ENCODE data around the gene CDYL.
"Not testable (repeated sequence)": the region's sequence is repeated elsewhere in the genome, so short reads cannot be mapped to it uniquely, and the experiment has no call there.

The CDYL gene

GRCh38 chr6:4987432-4987831 is 211.2 kb downstream of the CDYL start:
- no peak for ATAC-seq (replicated peaks; ENCODE audit: extremely low read depth, poor library complexity, severe bottlenecking)
- DNase-seq (ENCODE audit: low spot score in 2 of 2), result no peak
- Mint-ChIP-seq H3K27ac (ENCODE audit: low read depth) (no peak overlapping the region), H3K27me3 (peaks cover 32% of the 10 kb centered on the region), H3K4me1 (no peaks in the 10 kb centered on the region), H3K9me3 (no peaks in the 10 kb centered on the region), H3K4me3 (no peak overlapping the region), H3K36me3 (ENCODE audit: insufficient read depth) (no peaks in the 10 kb centered on the region)

- Mint-ChIP-seq H3K36me3 (ENCODE audit: insufficient read depth) (peaks cover 10% of the 10 kb centered on the region), H3K4me3 (no peak overlapping the region), H3K9me3 (no peaks in the 10 kb centered on the region), H3K27me3 (no peaks in the 10 kb centered on the region), H3K27ac (ENCODE audit: low read depth) (no peak overlapping the region), H3K4me1 (no peaks in the 10 kb centered on the region)
- ATAC-seq (replicated peaks; ENCODE audit: extremely low read depth, poor library complexity, severe bottlenecking) (no peak), DNase-seq (ENCODE audit: low spot score in 2 of 2) (no peak)
Measured at GRCh38 chr6:4994741-4995140, 218.5 kb downstream of the CDYL start.

DNA sequence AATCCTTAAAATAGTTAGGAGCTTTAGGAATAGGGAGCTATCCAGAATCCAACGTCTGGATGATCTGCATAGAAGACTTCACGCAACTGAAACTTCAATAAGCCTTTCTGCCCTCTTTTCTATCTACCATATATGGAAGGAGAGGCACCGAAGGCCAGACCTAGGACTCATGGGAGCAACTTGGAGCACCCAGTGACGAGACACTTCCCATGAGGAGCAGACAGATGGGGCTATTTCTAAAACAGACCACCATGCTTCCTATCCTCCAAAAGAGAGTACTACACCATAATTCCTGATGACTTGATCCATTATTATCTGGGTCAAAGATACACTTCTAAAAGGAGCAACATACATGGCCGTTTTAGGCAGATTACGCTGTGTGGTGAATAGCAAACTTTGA is 221.7 kb downstream of the CDYL start:
- Mint-ChIP-seq H3K27ac (ENCODE audit: low read depth) (no peak overlapping the region), H3K4me3 (no peak overlapping the region), H3K27me3 (no peaks in the 10 kb centered on the region), H3K9me3 (no peaks in the 10 kb centered on the region), H3K4me1 (no peaks in the 10 kb centered on the region), H3K36me3 (ENCODE audit: insufficient read depth) (peaks cover 15% of the 10 kb centered on the region)
- no peak for DNase-seq (ENCODE audit: low spot score in 2 of 2)
- ATAC-seq (replicated peaks; ENCODE audit: extremely low read depth, poor library complexity, severe bottlenecking), result no peak

DNA sequence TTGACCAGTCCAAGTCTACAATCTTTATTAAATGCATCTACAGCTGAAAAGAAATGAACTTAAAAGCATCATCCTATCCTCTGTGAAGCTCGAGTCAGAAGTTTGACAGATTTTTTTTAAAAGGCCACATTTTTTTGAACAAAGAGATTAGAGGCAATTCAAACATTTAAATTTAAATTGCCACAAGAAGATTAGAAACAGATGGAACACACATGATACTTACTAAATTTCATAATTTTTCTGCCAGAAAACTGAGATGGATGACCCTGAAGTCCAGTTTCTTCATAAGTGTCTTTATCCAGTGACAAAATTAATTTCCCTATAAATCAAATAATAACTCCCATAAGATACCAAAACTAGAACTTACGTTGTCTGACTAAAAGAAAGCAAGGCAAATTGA is 223.4 kb downstream of the CDYL start:
- DNase-seq (ENCODE audit: low spot score in 2 of 2) (no peak), ATAC-seq (replicated peaks; ENCODE audit: extremely low read depth, poor library complexity, severe bottlenecking) (no peak)
- Mint-ChIP-seq H3K4me3 (no peak overlapping the region), H3K27ac (ENCODE audit: low read depth) (no peak overlapping the region), H3K36me3 (ENCODE audit: insufficient read depth) (peaks cover 11% of the 10 kb centered on the region), H3K4me1 (peaks cover 8% of the 10 kb centered on the region), H3K27me3 (no peaks in the 10 kb centered on the region), H3K9me3 (no peaks in the 10 kb centered on the region)

- Mint-ChIP-seq H3K27me3 (no peaks in the 10 kb centered on the region), H3K4me1 (peaks cover 8% of the 10 kb centered on the region), H3K9me3 (no peaks in the 10 kb centered on the region), H3K4me3 (peak within 1 kb of the TSS; percentile 85), H3K27ac (ENCODE audit: low read depth) (peak within 1 kb of the TSS; percentile 82), H3K36me3 (ENCODE audit: insufficient read depth) (peaks cover 9% of the 10 kb centered on the region)
- DNase-seq (ENCODE audit: low spot score in 2 of 2), result peak; percentile 96 to 99
- ATAC-seq (replicated peaks; ENCODE audit: extremely low read depth, poor library complexity, severe bottlenecking), result peak; percentile 94
Measured at GRCh38 chr6:5003604-5004372, 227.6 kb downstream of the CDYL start, which contains the start of gene RPP40. RPP40 (minus strand) TSS chr6:5004037; CDS start chr6:5004002, 35 bp downstream.

DNA sequence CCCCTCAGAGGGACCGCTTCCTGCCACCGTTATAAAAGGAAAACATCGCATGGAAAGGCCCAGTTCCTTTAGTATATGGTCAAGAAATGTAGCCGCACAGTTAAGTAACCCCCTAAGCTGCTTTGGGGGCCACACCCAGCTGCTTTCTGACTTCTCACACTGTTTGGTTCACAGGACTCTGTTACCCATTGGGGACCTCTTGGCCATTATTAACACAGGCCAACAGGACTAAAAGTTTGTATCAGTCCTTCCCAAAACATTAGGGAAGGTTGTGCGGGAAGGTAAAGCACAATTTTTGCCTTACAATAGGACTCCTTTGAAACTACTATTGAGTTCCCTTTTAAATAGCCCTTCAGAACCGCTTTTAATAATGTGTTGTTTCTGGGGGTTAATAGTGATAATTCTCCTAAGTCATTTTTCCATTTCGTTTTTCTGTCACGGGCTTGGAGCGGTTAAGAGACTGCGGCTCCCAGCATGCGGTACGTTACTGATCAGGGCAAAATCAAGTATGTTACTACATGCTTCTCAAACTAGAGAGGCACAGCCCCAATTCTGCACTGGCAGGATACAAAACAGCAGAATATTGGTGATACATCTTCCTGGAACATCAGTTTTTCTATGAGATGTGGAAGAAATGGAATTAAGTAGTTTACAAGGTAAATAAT is 228.3 kb downstream of the CDYL start:
- DNase-seq (ENCODE audit: low spot score in 2 of 2) (no peak), ATAC-seq (replicated peaks; ENCODE audit: extremely low read depth, poor library complexity, severe bottlenecking) (no peak)
- H3K9me3 Mint-ChIP-seq, result no peaks in the 10 kb centered on the region
- H3K27ac Mint-ChIP-seq (ENCODE audit: low read depth), result peak overlapping the region; percentile 82
- no peaks in the 10 kb centered on the region for H3K27me3 Mint-ChIP-seq
- peaks cover 8% of the 10 kb centered on the region for H3K36me3 Mint-ChIP-seq (ENCODE audit: insufficient read depth)
- H3K4me1 Mint-ChIP-seq, result peaks cover 8% of the 10 kb centered on the region
- H3K4me3 Mint-ChIP-seq, result peak overlapping the region; percentile 85

- not testable (repeated sequence) for H3K27me3 Mint-ChIP-seq, H3K9me3 Mint-ChIP-seq
Measured at GRCh38 chr6:5005038-5005433, 228.8 kb downstream of the CDYL start.

More at GRCh38 chr6:5005038-5005433, 228.8 kb downstream of the CDYL start:
- not testable (repeated sequence) for H3K4me1 Mint-ChIP-seq; DNase-seq (ENCODE audit: low spot score in 2 of 2); H3K36me3 Mint-ChIP-seq (ENCODE audit: insufficient read depth); H3K27ac Mint-ChIP-seq (ENCODE audit: low read depth); H3K4me3 Mint-ChIP-seq; ATAC-seq (replicated peaks; ENCODE audit: extremely low read depth, poor library complexity, severe bottlenecking)
